ENCODE results near the gene RIPK3. TPM values are rescaled to one million over a fixed set of nuclear protein-coding genes. Genes with fewer than 3 reads are reported as not detected.

RIPK3 gene
- total and polyA plus RNA-seq, 4 donors: 1.0 to 2.9 (median 1.9) TPM

DNA sequence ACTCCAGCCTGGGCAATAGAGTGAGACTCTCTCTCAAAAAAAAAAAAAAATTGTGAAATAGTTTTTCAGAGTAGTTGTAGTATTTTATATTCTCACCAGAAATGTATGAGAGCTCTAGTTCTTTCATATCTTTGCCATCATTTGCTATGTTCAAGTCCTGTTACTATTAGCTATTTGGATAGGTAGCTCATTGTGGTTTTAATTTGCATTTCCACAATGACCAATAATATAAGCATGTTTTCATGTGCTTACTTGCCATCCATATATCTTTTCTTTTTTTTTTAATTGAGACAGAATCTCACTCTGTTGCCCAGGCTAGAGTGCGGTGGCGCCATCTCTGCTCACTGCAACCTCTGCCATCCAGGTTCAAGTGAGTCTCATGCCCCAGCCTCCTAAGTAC, 8.4 kb upstream of the RIPK3 start:
- DNase-seq (ENCODE audit: low spot score): no peak
- no peak for TF ChIP-seq HNF4A (conservative IDR thresholded peaks at IDR 0.05)
- TF ChIP-seq, protein P1, sequence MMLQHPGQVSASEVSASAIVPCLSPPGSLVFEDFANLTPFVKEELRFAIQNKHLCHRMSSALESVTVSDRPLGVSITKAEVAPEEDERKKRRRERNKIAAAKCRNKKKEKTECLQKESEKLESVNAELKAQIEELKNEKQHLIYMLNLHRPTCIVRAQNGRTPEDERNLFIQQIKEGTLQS (IDR thresholded peaks at IDR 0.05): no peak
- TF ChIP-seq RXRA (IDR thresholded peaks at IDR 0.05): no peak
- TF ChIP-seq JUND (IDR thresholded peaks at IDR 0.05): no peak
- no peak for TF ChIP-seq FOXA2 (IDR thresholded peaks at IDR 0.05)
- TF ChIP-seq FOXA1 (IDR thresholded peaks at IDR 0.05): no peak
- no peak for TF ChIP-seq EGR1 (IDR thresholded peaks at IDR 0.05; ENCODE audit: low read depth in 2 of 2)
- TF ChIP-seq TAF1 (conservative IDR thresholded peaks at IDR 0.05): no peak
- no peak for TF ChIP-seq SP1 (IDR thresholded peaks at IDR 0.05)
- TF ChIP-seq HNF4G (IDR thresholded peaks at IDR 0.05): no peak
- no peak for TF ChIP-seq YY1 (IDR thresholded peaks at IDR 0.05)
- TF ChIP-seq, protein P2, sequence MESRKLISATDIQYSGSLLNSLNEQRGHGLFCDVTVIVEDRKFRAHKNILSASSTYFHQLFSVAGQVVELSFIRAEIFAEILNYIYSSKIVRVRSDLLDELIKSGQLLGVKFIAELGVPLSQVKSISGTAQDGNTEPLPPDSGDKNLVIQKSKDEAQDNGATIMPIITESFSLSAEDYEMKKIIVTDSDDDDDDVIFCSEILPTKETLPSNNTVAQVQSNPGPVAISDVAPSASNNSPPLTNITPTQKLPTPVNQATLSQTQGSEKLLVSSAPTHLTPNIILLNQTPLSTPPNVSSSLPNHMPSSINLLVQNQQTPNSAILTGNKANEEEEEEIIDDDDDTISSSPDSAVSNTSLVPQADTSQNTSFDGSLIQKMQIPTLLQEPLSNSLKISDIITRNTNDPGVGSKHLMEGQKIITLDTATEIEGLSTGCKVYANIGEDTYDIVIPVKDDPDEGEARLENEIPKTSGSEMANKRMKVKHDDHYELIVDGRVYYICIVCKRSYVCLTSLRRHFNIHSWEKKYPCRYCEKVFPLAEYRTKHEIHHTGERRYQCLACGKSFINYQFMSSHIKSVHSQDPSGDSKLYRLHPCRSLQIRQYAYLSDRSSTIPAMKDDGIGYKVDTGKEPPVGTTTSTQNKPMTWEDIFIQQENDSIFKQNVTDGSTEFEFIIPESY (IDR thresholded peaks at IDR 0.05): no peak
- TF ChIP-seq, protein P3, sequence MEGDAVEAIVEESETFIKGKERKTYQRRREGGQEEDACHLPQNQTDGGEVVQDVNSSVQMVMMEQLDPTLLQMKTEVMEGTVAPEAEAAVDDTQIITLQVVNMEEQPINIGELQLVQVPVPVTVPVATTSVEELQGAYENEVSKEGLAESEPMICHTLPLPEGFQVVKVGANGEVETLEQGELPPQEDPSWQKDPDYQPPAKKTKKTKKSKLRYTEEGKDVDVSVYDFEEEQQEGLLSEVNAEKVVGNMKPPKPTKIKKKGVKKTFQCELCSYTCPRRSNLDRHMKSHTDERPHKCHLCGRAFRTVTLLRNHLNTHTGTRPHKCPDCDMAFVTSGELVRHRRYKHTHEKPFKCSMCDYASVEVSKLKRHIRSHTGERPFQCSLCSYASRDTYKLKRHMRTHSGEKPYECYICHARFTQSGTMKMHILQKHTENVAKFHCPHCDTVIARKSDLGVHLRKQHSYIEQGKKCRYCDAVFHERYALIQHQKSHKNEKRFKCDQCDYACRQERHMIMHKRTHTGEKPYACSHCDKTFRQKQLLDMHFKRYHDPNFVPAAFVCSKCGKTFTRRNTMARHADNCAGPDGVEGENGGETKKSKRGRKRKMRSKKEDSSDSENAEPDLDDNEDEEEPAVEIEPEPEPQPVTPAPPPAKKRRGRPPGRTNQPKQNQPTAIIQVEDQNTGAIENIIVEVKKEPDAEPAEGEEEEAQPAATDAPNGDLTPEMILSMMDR (IDR thresholded peaks at IDR 0.05; ENCODE audit: low read depth, low read length, missing input control): no peak
- no peak for TF ChIP-seq NR2F2 (IDR thresholded peaks at IDR 0.05)
- TF ChIP-seq, protein P4, sequence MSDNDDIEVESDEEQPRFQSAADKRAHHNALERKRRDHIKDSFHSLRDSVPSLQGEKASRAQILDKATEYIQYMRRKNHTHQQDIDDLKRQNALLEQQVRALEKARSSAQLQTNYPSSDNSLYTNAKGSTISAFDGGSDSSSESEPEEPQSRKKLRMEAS (IDR thresholded peaks at IDR 0.05): no peak
- TF ChIP-seq, protein P5, sequence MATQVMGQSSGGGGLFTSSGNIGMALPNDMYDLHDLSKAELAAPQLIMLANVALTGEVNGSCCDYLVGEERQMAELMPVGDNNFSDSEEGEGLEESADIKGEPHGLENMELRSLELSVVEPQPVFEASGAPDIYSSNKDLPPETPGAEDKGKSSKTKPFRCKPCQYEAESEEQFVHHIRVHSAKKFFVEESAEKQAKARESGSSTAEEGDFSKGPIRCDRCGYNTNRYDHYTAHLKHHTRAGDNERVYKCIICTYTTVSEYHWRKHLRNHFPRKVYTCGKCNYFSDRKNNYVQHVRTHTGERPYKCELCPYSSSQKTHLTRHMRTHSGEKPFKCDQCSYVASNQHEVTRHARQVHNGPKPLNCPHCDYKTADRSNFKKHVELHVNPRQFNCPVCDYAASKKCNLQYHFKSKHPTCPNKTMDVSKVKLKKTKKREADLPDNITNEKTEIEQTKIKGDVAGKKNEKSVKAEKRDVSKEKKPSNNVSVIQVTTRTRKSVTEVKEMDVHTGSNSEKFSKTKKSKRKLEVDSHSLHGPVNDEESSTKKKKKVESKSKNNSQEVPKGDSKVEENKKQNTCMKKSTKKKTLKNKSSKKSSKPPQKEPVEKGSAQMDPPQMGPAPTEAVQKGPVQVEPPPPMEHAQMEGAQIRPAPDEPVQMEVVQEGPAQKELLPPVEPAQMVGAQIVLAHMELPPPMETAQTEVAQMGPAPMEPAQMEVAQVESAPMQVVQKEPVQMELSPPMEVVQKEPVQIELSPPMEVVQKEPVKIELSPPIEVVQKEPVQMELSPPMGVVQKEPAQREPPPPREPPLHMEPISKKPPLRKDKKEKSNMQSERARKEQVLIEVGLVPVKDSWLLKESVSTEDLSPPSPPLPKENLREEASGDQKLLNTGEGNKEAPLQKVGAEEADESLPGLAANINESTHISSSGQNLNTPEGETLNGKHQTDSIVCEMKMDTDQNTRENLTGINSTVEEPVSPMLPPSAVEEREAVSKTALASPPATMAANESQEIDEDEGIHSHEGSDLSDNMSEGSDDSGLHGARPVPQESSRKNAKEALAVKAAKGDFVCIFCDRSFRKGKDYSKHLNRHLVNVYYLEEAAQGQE (IDR thresholded peaks at IDR 0.05): no peak
- TF ChIP-seq RAD21 (IDR thresholded peaks at IDR 0.05): no peak
- TF ChIP-seq GABPA (IDR thresholded peaks at IDR 0.05 in 1 of 2, conservative IDR thresholded peaks at IDR 0.05 in 1 of 2): no peak
- Histone ChIP-seq H3K4me1 (ENCODE audit: control insufficient read depth in 4 of 4, insufficient read depth in 4 of 4, low read length in 3 of 4) (peaks cover 0 to 3% (median 1%) of the 10 kb centered on the region in 4 donors), H3K27ac (ENCODE audit: low read depth in 1 of 2, low read length in 2 of 2) (no peak overlapping the region), H3K27me3 (ENCODE audit: control insufficient read depth in 4 of 4, insufficient read depth in 4 of 4, low read length in 3 of 4) (no peaks in the 10 kb centered on the region), H3K9ac (ENCODE audit: low read depth in 1 of 2, low read length in 2 of 2) (no peak overlapping the region), H3K4me3 (ENCODE audit: low read depth in 1 of 3, low read length in 3 of 3) (no peak overlapping the region), H3K9me3 (ENCODE audit: control insufficient read depth in 4 of 4, low read length in 3 of 4) (no peaks in the 10 kb centered on the region), H3K36me3 (ENCODE audit: control insufficient read depth in 4 of 4, insufficient read depth in 3 of 4, low read depth in 1 of 4, low read length in 3 of 4) (no peaks in the 10 kb centered on the region)
- 99% methylated on average over 2 of the region's 2 CpGs for WGBS

Measured in liver (tissue), 9 donors.